GM23338 (cell line): Measurements from ENCODE around the gene SRPX. TPM values are rescaled to one million over a fixed set of nuclear protein-coding genes. Genes with fewer than 3 reads are reported as not detected.

Experiments
- ATAC-seq: fragments of 200-7000 bp; cut with Tn5 transposase; 3 replicates; pipeline ENCODE4 v1.9.1; 2020
- DNase-seq: peaks from one replicate; pipeline ENCODE4 v3.0.0-alpha.2; 2015; ENCODE audit warnings: low spot score
- H2AFZ ChIP-seq: fragments of 200-600 bp; sonication (generic); 2 replicates; pipeline ENCODE4 v1.8.0; 2016; ENCODE audit warnings: antibody characterized with exemption, mild to moderate bottlenecking, moderate library complexity
- H3F3A ChIP-seq: fragments of 200-600 bp; sonication (generic); replicated peaks from 2 replicates; pipeline ENCODE4 v1.8.0; 2017; ENCODE audit warnings: antibody characterized with exemption, mixed run types, low read depth
- H3K27ac ChIP-seq: fragments of 200-600 bp; sonication (generic); 2 replicates; pipeline ENCODE4 v1.6.1; 2016; ENCODE audit warnings: low read depth
- H3K27me3 ChIP-seq: fragments of 200-600 bp; sonication (generic); 2 replicates; pipeline ENCODE4 v1.8.0; 2016; ENCODE audit warnings: mild to moderate bottlenecking, mixed run types, moderate library complexity; ENCODE audit not compliant: insufficient read depth
- H3K36me3 ChIP-seq: fragments of 200-600 bp; sonication (generic); 2 replicates; pipeline ENCODE4 v1.8.0; 2016; ENCODE audit warnings: mild to moderate bottlenecking; ENCODE audit not compliant: insufficient read depth
- H3K4me1 ChIP-seq: fragments of 200-600 bp; sonication (generic); 2 replicates; pipeline ENCODE4 v1.8.0; 2016; ENCODE audit warnings: mild to moderate bottlenecking, moderate library complexity; ENCODE audit not compliant: insufficient read depth
- H3K4me2 ChIP-seq: fragments of 200-600 bp; sonication (generic); 2 replicates; pipeline ENCODE4 v1.7.1; 2017; ENCODE audit warnings: mixed run types
- H3K4me3 ChIP-seq: fragments of 200-600 bp; sonication (generic); 2 replicates; pipeline ENCODE4 v1.6.1; 2016; ENCODE audit warnings: mixed run types
- H3K79me2 ChIP-seq: fragments of 200-600 bp; sonication (generic); replicated peaks from 2 replicates; pipeline ENCODE4 v1.8.0; 2017; ENCODE audit warnings: mild to moderate bottlenecking; ENCODE audit not compliant: insufficient read depth
- H3K9me2 ChIP-seq: fragments of 200-600 bp; sonication (generic); 2 replicates; pipeline ENCODE4 v1.8.0; 2017; ENCODE audit not compliant: insufficient read depth
- H4K20me1 ChIP-seq: fragments of 200-600 bp; sonication (generic); replicated peaks from 2 replicates; pipeline ENCODE4 v1.8.0; 2017; ENCODE audit warnings: mild to moderate bottlenecking; ENCODE audit not compliant: insufficient read depth
- H3K27ac Mint-ChIP-seq: 2 replicates; pipeline ENCODE4 v1.8.0; 2020; ENCODE audit warnings: inconsistent platforms, mild to moderate bottlenecking, moderate library complexity, mixed read lengths
- H3K27me3 Mint-ChIP-seq: 3 replicates; pipeline ENCODE4 v1.8.0; 2022; ENCODE audit warnings: low read depth, mild to moderate bottlenecking, moderate library complexity, mixed read lengths, inconsistent platforms; ENCODE audit not compliant: insufficient read depth, poor library complexity
- H3K36me3 Mint-ChIP-seq: 3 replicates; pipeline ENCODE4 v1.8.0; 2021; ENCODE audit warnings: low read depth, mild to moderate bottlenecking, inconsistent platforms, moderate library complexity, mixed read lengths
- H3K4me1 Mint-ChIP-seq: 3 replicates; pipeline ENCODE4 v1.8.0; 2020; ENCODE audit warnings: mild to moderate bottlenecking, inconsistent platforms, mixed read lengths
- H3K4me3 Mint-ChIP-seq: 3 replicates; pipeline ENCODE4 v1.8.0; 2021; ENCODE audit warnings: moderate library complexity, mild to moderate bottlenecking, inconsistent platforms, mixed read lengths
- H3K9me3 Mint-ChIP-seq: 3 replicates; pipeline ENCODE4 v1.8.0; 2020; ENCODE audit warnings: moderate library complexity, mild to moderate bottlenecking, inconsistent platforms, mixed read lengths
- CREB1 ChIP-seq: fragments of 250-450 bp; sonication (Bioruptor Pico); IDR thresholded peaks from 2 replicates; pipeline ENCODE4 v1.5.0; 2020; ENCODE audit warnings: low read depth, mild to moderate bottlenecking, moderate library complexity
- EZH2 ChIP-seq: fragments of 200-600 bp; sonication (generic); IDR thresholded peaks from one replicate; pipeline ENCODE4 v1.8.0; 2017; ENCODE audit warnings: antibody characterized with exemption, mild to moderate bottlenecking, low read depth; ENCODE audit not compliant: unreplicated experiment
- EZH2phosphoT487 ChIP-seq: fragments of 200-600 bp; sonication (generic); IDR thresholded peaks from one replicate; pipeline ENCODE4 v1.8.1; 2018; ENCODE audit warnings: antibody characterized with exemption; ENCODE audit not compliant: unreplicated experiment
- JUNB ChIP-seq: IDR thresholded peaks from one replicate; pipeline ENCODE4 v1.6.1; 2016; ENCODE audit warnings: antibody characterized with exemption; ENCODE audit not compliant: unreplicated experiment
- NANOG ChIP-seq: IDR thresholded peaks from 2 replicates; pipeline ENCODE4 v1.6.1; 2016; ENCODE audit warnings: antibody characterized with exemption, borderline replicate concordance
- POLR2AphosphoS5 ChIP-seq: IDR thresholded peaks from 2 replicates; pipeline ENCODE4 v1.6.1; 2016; ENCODE audit warnings: antibody characterized with exemption, low read depth
- STAT1 ChIP-seq: IDR thresholded peaks from one replicate; pipeline ENCODE4 v1.6.1; 2016; ENCODE audit warnings: antibody characterized with exemption; ENCODE audit not compliant: unreplicated experiment
- ZNF114 ChIP-seq: fragments of 250-450 bp; sonication (Bioruptor Pico); IDR thresholded peaks from 2 replicates; pipeline ENCODE4 v1.5.0; 2020; ENCODE audit warnings: mild to moderate bottlenecking, moderate library complexity
- ZNF331 ChIP-seq: fragments of 250-450 bp; sonication (Bioruptor Pico); IDR thresholded peaks from 2 replicates; pipeline ENCODE4 v1.5.0; 2020; ENCODE audit warnings: low read depth, mild to moderate bottlenecking, moderate library complexity
- polyA plus RNA-seq: library from polyadenylated mRNA; unstranded; fragments of >200 nt; fragmentation: Nextera tagmentation; extraction: Ambion mirVana; gene quantifications from 2 replicates; pipeline ENCODE4 v1.2.1, GENCODE V29; 2016
- total RNA-seq: library from RNA; depleted of rRNA; stranded (reverse); fragments of >200 nt; shearing (Covaris generic); gene quantifications from 2 replicates; pipeline ENCODE4 v1.2.3, GENCODE V29; 2014
- TF ChIP-seq, protein P1 (sequence below): IDR thresholded peaks from one replicate; pipeline ENCODE4 v1.6.1; 2018; ENCODE audit warnings: antibody characterized with exemption; ENCODE audit not compliant: unreplicated experiment
- TF ChIP-seq, protein P2 (sequence below): IDR thresholded peaks from 2 replicates; pipeline ENCODE4 v1.6.1; 2016; ENCODE audit warnings: antibody characterized with exemption
- TF ChIP-seq, protein P3 (sequence below), 2 experiments: fragments of 200-600 bp in 1 of 2; sonication (generic) in 1 of 2; conservative IDR thresholded peaks; 2 replicates each; pipeline versions ENCODE4 v1.5.1 to v1.6.1; 2016 to 2017; ENCODE audit warnings: antibody characterized with exemption in 2 of 2, low read depth in 2 of 2, mild to moderate bottlenecking in 2 of 2, moderate library complexity in 1 of 2

The SRPX gene
- total and polyA plus RNA-seq, 2 experiments from 2014 or later, result 14.3 to 16.9 TPM

DNA sequence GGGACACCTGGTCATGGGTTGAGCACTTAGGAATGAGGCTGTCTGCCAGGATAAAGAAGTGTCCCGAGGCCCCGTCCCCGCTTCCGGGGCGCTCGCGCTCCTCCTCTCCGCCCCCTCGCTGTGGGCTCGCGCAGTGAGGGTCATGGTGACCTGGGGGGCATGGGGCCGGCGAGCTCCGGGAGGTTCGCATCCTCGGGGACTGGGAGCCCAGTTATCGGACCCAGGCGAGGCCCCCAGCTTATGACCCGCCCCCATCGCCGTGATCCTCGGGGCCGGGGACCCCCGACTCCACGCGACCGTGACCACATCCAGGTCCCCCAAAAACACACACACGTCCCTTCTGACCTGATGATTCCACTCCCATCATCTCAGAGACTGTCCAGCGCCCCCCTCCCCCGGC, 35.3 kb upstream of the SRPX start (continued):
- TF ChIP-seq, protein P1, sequence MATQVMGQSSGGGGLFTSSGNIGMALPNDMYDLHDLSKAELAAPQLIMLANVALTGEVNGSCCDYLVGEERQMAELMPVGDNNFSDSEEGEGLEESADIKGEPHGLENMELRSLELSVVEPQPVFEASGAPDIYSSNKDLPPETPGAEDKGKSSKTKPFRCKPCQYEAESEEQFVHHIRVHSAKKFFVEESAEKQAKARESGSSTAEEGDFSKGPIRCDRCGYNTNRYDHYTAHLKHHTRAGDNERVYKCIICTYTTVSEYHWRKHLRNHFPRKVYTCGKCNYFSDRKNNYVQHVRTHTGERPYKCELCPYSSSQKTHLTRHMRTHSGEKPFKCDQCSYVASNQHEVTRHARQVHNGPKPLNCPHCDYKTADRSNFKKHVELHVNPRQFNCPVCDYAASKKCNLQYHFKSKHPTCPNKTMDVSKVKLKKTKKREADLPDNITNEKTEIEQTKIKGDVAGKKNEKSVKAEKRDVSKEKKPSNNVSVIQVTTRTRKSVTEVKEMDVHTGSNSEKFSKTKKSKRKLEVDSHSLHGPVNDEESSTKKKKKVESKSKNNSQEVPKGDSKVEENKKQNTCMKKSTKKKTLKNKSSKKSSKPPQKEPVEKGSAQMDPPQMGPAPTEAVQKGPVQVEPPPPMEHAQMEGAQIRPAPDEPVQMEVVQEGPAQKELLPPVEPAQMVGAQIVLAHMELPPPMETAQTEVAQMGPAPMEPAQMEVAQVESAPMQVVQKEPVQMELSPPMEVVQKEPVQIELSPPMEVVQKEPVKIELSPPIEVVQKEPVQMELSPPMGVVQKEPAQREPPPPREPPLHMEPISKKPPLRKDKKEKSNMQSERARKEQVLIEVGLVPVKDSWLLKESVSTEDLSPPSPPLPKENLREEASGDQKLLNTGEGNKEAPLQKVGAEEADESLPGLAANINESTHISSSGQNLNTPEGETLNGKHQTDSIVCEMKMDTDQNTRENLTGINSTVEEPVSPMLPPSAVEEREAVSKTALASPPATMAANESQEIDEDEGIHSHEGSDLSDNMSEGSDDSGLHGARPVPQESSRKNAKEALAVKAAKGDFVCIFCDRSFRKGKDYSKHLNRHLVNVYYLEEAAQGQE, result no peak
- TF ChIP-seq STAT1, result no peak
- no peak for TF ChIP-seq CREB1 (CRISPR knock-in tag)
- no peak for TF ChIP-seq EZH2
- TF ChIP-seq ZNF114 (CRISPR knock-in tag), result no peak

DNA sequence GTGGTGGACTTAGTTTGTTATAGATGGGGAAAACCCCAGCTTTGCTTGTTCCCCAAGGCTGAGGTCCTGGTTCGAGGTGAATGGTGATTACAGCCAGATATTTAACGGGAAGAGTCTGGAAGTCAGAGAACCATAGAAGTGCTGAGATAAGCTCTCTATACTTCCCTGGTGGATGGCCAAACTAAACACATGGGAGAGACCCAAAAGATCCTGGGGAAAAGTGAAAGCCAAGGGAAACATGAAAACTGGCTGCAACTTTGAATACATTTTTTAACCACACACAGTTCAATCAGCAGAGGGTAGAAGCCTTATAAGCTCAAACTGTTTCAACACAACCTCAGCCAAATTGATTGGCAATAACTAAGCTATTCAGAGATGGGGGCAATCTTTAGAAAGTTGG, 29.3 kb upstream of the SRPX start:
- Histone ChIP-seq H3F3A (no peaks in the 10 kb centered on the region), H3K9me2 (no peaks in the 10 kb centered on the region), H3K36me3 (no peaks in the 10 kb centered on the region), H2AFZ (no peak overlapping the region), H4K20me1 (no peaks in the 10 kb centered on the region), H3K27me3 (no peaks in the 10 kb centered on the region), H3K4me3 (no peak overlapping the region), H3K27ac (no peak overlapping the region), H3K4me2 (no peak overlapping the region), H3K4me1 (no peaks in the 10 kb centered on the region), H3K79me2 (no peaks in the 10 kb centered on the region)
- no peak for TF ChIP-seq ZNF114 (CRISPR knock-in tag)
- ATAC-seq (no peak), DNase-seq (no peak)
- Mint-ChIP-seq H3K4me1 (no peaks in the 10 kb centered on the region), H3K4me3 (no peak overlapping the region), H3K36me3 (no peaks in the 10 kb centered on the region), H3K27me3 (no peaks in the 10 kb centered on the region), H3K9me3 (no peaks in the 10 kb centered on the region), H3K27ac (no peak overlapping the region)

DNA sequence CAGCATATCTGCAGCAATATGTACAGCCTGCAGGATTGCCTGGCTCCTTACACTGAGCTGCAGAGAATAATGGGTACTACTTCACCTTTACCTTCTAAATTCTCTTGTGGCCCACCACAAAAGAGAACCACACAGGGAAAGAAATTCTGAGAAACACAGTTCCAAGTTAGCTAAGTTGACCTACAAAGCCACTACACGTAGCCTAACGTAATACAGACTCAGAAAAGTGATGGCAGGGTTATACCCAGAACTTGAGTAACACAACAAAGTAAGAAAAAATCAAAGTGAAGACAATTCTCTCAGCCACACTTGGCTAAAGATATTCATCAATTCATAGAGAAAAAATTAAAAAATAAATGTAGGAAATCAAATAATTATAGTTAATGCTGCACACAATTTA, 26.4 kb upstream of the SRPX start:
- no peaks in the 10 kb centered on the region for H3K4me1 ChIP-seq
- DNase-seq (no peak), ATAC-seq (no peak)
- H3K36me3 ChIP-seq, result no peaks in the 10 kb centered on the region
- no peaks in the 10 kb centered on the region for H3F3A ChIP-seq
- no peak overlapping the region for H3K4me3 ChIP-seq
- H3K27me3 ChIP-seq, result no peaks in the 10 kb centered on the region
- H3K27me3 Mint-ChIP-seq, result no peaks in the 10 kb centered on the region
- H3K36me3 Mint-ChIP-seq, result no peaks in the 10 kb centered on the region
- H2AFZ ChIP-seq, result no peak overlapping the region
- no peaks in the 10 kb centered on the region for H3K4me1 Mint-ChIP-seq
- H3K4me2 ChIP-seq, result no peak overlapping the region
- no peak overlapping the region for H3K4me3 Mint-ChIP-seq
- H3K79me2 ChIP-seq, result no peaks in the 10 kb centered on the region
- H3K9me2 ChIP-seq, result no peaks in the 10 kb centered on the region
- no peaks in the 10 kb centered on the region for H3K9me3 Mint-ChIP-seq
- no peak overlapping the region for H3K27ac ChIP-seq
- H3K27ac Mint-ChIP-seq, result no peak overlapping the region
- H4K20me1 ChIP-seq, result no peaks in the 10 kb centered on the region
- TF ChIP-seq ZNF114 (CRISPR knock-in tag), result no peak
- no peak for TF ChIP-seq EZH2phosphoT487
- TF ChIP-seq, protein P1, result no peak
- no peak for TF ChIP-seq NANOG
- TF ChIP-seq, protein P2, sequence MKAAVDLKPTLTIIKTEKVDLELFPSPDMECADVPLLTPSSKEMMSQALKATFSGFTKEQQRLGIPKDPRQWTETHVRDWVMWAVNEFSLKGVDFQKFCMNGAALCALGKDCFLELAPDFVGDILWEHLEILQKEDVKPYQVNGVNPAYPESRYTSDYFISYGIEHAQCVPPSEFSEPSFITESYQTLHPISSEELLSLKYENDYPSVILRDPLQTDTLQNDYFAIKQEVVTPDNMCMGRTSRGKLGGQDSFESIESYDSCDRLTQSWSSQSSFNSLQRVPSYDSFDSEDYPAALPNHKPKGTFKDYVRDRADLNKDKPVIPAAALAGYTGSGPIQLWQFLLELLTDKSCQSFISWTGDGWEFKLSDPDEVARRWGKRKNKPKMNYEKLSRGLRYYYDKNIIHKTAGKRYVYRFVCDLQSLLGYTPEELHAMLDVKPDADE, result no peak
- TF ChIP-seq ZNF331 (CRISPR knock-in tag), result no peak
- TF ChIP-seq, protein P3, sequence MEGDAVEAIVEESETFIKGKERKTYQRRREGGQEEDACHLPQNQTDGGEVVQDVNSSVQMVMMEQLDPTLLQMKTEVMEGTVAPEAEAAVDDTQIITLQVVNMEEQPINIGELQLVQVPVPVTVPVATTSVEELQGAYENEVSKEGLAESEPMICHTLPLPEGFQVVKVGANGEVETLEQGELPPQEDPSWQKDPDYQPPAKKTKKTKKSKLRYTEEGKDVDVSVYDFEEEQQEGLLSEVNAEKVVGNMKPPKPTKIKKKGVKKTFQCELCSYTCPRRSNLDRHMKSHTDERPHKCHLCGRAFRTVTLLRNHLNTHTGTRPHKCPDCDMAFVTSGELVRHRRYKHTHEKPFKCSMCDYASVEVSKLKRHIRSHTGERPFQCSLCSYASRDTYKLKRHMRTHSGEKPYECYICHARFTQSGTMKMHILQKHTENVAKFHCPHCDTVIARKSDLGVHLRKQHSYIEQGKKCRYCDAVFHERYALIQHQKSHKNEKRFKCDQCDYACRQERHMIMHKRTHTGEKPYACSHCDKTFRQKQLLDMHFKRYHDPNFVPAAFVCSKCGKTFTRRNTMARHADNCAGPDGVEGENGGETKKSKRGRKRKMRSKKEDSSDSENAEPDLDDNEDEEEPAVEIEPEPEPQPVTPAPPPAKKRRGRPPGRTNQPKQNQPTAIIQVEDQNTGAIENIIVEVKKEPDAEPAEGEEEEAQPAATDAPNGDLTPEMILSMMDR (conservative IDR thresholded peaks at IDR 0.05; ENCODE audit: low read depth in 2 of 2), result no peak
- TF ChIP-seq POLR2AphosphoS5, result no peak
- TF ChIP-seq CREB1 (CRISPR knock-in tag), result no peak
- TF ChIP-seq JUNB, result no peak
- no peak for TF ChIP-seq EZH2
